C1 segment of cervical spinal cord (tissue), 14 donors: ENCODE data around the gene CDK14.

ENCODE experiments used
- DNase-seq, 14 donors: peaks; one replicate each; lab custom pipeline; 2025; lab: John Stamatoyannopoulos, UW

Gene CDK14

GRCh38 chr7:91043924-91044645 lies 448.0 kb downstream of the CDK14 start:
- no peak for DNase-seq

GRCh38 chr7:91045606-91046005 lies 449.5 kb downstream of the CDK14 start:
- DNase-seq = no peak

- DNase-seq = no peak
Measured at GRCh38 chr7:91046322-91047089, 450.4 kb downstream of the CDK14 start.

GRCh38 chr7:91047636-91048035 lies 451.5 kb downstream of the CDK14 start:
- DNase-seq = no peak

GRCh38 chr7:91050677-91051076 lies 454.6 kb downstream of the CDK14 start:
- DNase-seq = no peak

GRCh38 chr7:91051966-91052365 lies 455.8 kb downstream of the CDK14 start:
- no peak for DNase-seq

GRCh38 chr7:91054374-91054773 lies 458.3 kb downstream of the CDK14 start:
- DNase-seq = no peak

GRCh38 chr7:91055219-91055618 lies 459.1 kb downstream of the CDK14 start:
- no peak for DNase-seq

- DNase-seq = no peak
Measured at GRCh38 chr7:91062713-91063112, 466.6 kb downstream of the CDK14 start.

GRCh38 chr7:91064052-91064451 lies 467.9 kb downstream of the CDK14 start:
- DNase-seq = no peak

GRCh38 chr7:91064938-91065337 lies 468.8 kb downstream of the CDK14 start:
- no peak for DNase-seq

GRCh38 chr7:91066627-91067026 lies 470.5 kb downstream of the CDK14 start:
- no peak for DNase-seq

GRCh38 chr7:91067242-91067641 lies 471.1 kb downstream of the CDK14 start:
- no peak for DNase-seq

GRCh38 chr7:91068136-91068795 lies 472.1 kb downstream of the CDK14 start:
- no peak for DNase-seq

- DNase-seq = no peak
Measured at GRCh38 chr7:91069146-91069545, 473.0 kb downstream of the CDK14 start.

GRCh38 chr7:91079487-91079886 lies 483.4 kb downstream of the CDK14 start:
- DNase-seq = no peak

- no peak for DNase-seq
Measured at GRCh38 chr7:91080351-91080750, 484.2 kb downstream of the CDK14 start.

- DNase-seq = no peak
Measured at GRCh38 chr7:91082038-91082437, 485.9 kb downstream of the CDK14 start.

GRCh38 chr7:91082852-91083495 lies 486.9 kb downstream of the CDK14 start:
- DNase-seq = peak in 1 of 14 donors; percentile 15

GRCh38 chr7:91083855-91084644 lies 487.9 kb downstream of the CDK14 start:
- DNase-seq = peak in 5 of 14 donors; percentile 2 to 45 (median 8)

- DNase-seq = no peak
Measured at GRCh38 chr7:91085175-91085574, 489.1 kb downstream of the CDK14 start.
